Prostate gland (tissue), 2 donors: ENCODE results near the gene ACACA.

ENCODE experiments used
- POLR2A ChIP-seq: fragments of 450-650 bp; IDR thresholded peaks from one replicate; pipeline ENCODE4 v1.6.1; 2016; ENCODE audit warnings: antibody characterized with exemption, mild to moderate bottlenecking
- POLR2AphosphoS5 ChIP-seq: sonication (generic); formaldehyde crosslinking; IDR thresholded peaks from one replicate; pipeline ENCODE4 v1.6.1; 2017; ENCODE audit warnings: antibody characterized with exemption
- TF ChIP-seq, protein P1 (sequence below), 4 experiments: fragments of 200-600 bp in 2 of 4; fragments of 450-650 bp in 2 of 4; sonication (generic) in 2 of 4; IDR thresholded peaks; 1 replicate in 3 of 4; 2 replicates in 1 of 4; pipeline ENCODE4 v1.5.1; 2016 to 2019; ENCODE audit warnings: antibody characterized with exemption in 4 of 4, mild to moderate bottlenecking in 2 of 4, moderate library complexity in 2 of 4

DNA sequence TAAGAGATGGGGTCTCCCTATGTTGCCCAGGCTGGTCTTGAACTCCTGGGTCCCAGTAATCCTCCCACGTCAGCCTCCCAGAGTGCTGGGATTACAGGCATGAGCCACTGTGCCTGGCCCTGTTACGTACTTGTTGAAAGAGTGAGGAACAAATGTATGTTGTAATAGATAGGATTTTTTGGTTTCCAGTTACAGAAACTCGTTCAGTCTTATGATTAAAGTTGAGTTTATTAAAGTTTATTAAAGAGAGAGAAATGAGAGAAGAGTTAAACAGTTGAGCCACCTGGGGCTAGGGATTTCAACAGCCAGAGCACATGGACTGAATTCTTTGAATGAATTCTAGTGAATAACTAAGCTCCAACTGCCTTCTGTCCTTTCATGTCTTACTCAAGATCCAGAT, 3.7 kb upstream of the ACACA start:
- TF ChIP-seq, protein P1, sequence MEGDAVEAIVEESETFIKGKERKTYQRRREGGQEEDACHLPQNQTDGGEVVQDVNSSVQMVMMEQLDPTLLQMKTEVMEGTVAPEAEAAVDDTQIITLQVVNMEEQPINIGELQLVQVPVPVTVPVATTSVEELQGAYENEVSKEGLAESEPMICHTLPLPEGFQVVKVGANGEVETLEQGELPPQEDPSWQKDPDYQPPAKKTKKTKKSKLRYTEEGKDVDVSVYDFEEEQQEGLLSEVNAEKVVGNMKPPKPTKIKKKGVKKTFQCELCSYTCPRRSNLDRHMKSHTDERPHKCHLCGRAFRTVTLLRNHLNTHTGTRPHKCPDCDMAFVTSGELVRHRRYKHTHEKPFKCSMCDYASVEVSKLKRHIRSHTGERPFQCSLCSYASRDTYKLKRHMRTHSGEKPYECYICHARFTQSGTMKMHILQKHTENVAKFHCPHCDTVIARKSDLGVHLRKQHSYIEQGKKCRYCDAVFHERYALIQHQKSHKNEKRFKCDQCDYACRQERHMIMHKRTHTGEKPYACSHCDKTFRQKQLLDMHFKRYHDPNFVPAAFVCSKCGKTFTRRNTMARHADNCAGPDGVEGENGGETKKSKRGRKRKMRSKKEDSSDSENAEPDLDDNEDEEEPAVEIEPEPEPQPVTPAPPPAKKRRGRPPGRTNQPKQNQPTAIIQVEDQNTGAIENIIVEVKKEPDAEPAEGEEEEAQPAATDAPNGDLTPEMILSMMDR (IDR thresholded peaks at IDR 0.05): no peak
- TF ChIP-seq POLR2AphosphoS5 (no peak), POLR2A (no peak)
